PC-9 (cell line): Measurements from ENCODE around the gene IP6K1. TPM values are rescaled to one million over a fixed set of nuclear protein-coding genes. Genes with fewer than 3 reads are reported as not detected.

Experiments
- BruUV-seq: library from RNA; stranded (reverse); fragments of 400-500 nt; replicated peaks from 2 replicates; lab custom pipeline; 2021; lab: Mats Ljungman, UMichigan
- CTCF ChIA-PET: fragments of 300-600 bp; sonication (Branson Sonifier 250); formaldehyde crosslinking; loops from one replicate; lab custom pipeline; 2022; ENCODE audit warnings: antibody characterized with exemption; lab: Charles Lee
- POLR2A ChIA-PET: fragments of 300-600 bp; sonication (Branson Sonifier 250); formaldehyde crosslinking; loops from one replicate; lab custom pipeline; 2022; ENCODE audit warnings: antibody characterized with exemption; ENCODE audit not compliant: unreplicated experiment; lab: Charles Lee
- DNase-seq, 2 experiments: peaks; one replicate each; pipeline versions ENCODE4 v3.0.0 to v3.0.0-alpha.2; 2015 to 2022; ENCODE audit warnings: mixed read lengths in 1 of 2
- H2AFZ ChIP-seq: fragments of 200-600 bp; sonication (generic); 2 replicates; pipeline ENCODE4 v1.8.1; 2017; ENCODE audit warnings: antibody characterized with exemption
- H3F3A ChIP-seq: fragments of 200-600 bp; sonication (generic); 2 replicates; pipeline ENCODE4 v1.8.1; 2017; ENCODE audit warnings: antibody characterized with exemption, mild to moderate bottlenecking, low read depth; ENCODE audit not compliant: insufficient read depth
- H3K27ac ChIP-seq: fragments of 200-600 bp; sonication (generic); 2 replicates; pipeline ENCODE4 v1.6.1; 2016; ENCODE audit warnings: mixed run types
- H3K27me3 ChIP-seq: fragments of 200-600 bp; sonication (generic); 2 replicates; pipeline ENCODE4 v1.6.1; 2016; ENCODE audit warnings: low read depth, mixed run types; ENCODE audit not compliant: insufficient read depth
- H3K36me3 ChIP-seq: fragments of 200-600 bp; sonication (generic); 2 replicates; pipeline ENCODE4 v1.6.1; 2016; ENCODE audit warnings: low read depth, mixed run types
- H3K4me1 ChIP-seq: fragments of 200-600 bp; sonication (generic); replicated peaks from 2 replicates; pipeline ENCODE4 v1.6.1; 2016; ENCODE audit warnings: mixed run types; ENCODE audit not compliant: insufficient read depth
- H3K4me2 ChIP-seq: fragments of 200-600 bp; sonication (generic); 2 replicates; pipeline ENCODE4 v1.6.1; 2017; ENCODE audit warnings: mixed run types
- H3K4me3 ChIP-seq: fragments of 200-600 bp; sonication (generic); 2 replicates; pipeline ENCODE4 v1.6.1; 2016; ENCODE audit warnings: mixed run types
- H3K79me2 ChIP-seq: fragments of 200-600 bp; sonication (generic); 2 replicates; pipeline ENCODE4 v1.6.1; 2017; ENCODE audit warnings: low read depth, mixed run types
- H3K9me2 ChIP-seq: fragments of 200-600 bp; sonication (generic); 2 replicates; pipeline ENCODE4 v1.8.1; 2017; ENCODE audit warnings: mild to moderate bottlenecking; ENCODE audit not compliant: insufficient read depth
- H3K9me3 ChIP-seq: fragments of 200-600 bp; sonication (generic); 2 replicates; pipeline ENCODE4 v1.8.1; 2016; ENCODE audit warnings: low read depth; ENCODE audit not compliant: insufficient read depth
- H4K20me1 ChIP-seq: fragments of 200-600 bp; sonication (generic); 2 replicates; pipeline ENCODE4 v1.8.1; 2017; ENCODE audit not compliant: insufficient read depth
- EZH2 ChIP-seq: fragments of 200-600 bp; sonication (generic); IDR thresholded peaks from 2 replicates; pipeline ENCODE4 v1.8.0; 2017; ENCODE audit warnings: antibody characterized with exemption, low read depth
- intact Hi-C: fragments of 100-400 bp; cut with micrococcal nuclease; formaldehyde crosslinking; loops from one replicate; pipeline ENCODE4 v1.10.0; 2022; ENCODE audit not compliant: unreplicated experiment
- total RNA-seq: library from RNA; stranded (reverse); gene quantifications from 2 replicates; pipeline ENCODE4 v1.2.3, GENCODE V29; 2021
- TF ChIP-seq, protein P1 (sequence below): fragments of 200-600 bp; sonication (generic); conservative IDR thresholded peaks from 2 replicates; pipeline ENCODE4 v1.6.1; 2017; ENCODE audit warnings: mixed run types, antibody characterized with exemption, mild to moderate bottlenecking, moderate library complexity

IP6K1 gene
- total RNA-seq, 1 experiment from 2014 or later: 32.9 TPM

DNA sequence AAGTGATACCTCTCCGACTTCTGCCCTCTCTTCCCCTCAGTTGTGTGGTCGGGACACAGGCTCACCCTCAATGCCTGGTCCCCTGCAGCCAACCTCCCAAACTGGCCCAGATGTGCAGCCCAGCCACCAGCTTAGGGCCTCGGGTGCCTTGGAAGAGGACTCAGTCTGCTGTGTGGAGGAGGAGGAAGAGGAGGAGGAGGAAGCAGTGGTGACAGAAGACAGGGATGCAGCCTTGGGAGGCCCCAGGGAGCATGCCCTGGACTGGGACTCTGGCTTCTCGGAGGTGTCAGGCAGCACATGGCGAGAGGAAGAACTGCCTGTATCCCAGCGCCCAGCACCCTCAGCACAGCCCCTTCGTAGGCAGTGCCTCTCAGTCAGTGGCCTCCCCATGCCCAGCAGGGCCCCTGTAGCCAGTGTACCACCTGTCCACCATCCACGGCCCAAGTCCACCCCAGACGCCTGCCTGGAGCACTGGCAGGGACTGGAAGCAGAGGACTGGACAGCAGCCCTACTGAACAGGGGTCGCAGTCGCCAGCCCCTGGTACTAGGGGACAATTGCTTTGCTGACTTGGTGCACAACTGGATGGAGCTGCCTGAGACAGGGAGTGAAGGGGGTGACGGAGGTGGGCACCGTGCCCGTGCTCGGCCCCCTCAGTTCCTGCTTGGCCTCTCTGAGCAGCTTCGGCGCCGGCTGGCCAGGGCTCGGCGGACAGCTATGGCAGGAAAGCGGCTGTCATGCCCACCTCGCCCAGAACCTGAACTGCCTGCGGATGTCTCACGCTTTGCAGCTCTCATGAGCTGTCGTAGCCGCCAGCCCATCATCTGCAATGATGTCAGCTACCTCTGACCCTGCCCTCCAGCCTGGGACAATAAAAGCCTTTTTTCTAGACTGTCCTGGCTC, 18.0 kb upstream of the IP6K1 start:
- BruUV-seq: no TSS peak
- H3K9me2 ChIP-seq: no peaks in the 10 kb centered on the region
- H3K4me2 ChIP-seq: no peak overlapping the region
- H3K4me1 ChIP-seq: peaks cover 8% of the 10 kb centered on the region; the same call in 1 of the 2 replicates
- H4K20me1 ChIP-seq: no peaks in the 10 kb centered on the region; the same call in 1 of the 2 replicates
- DNase-seq: no peak
- no peak overlapping the region for H3K27ac ChIP-seq
- CTCF ChIA-PET: interaction anchor here (0.9 to 1.1 kb wide), 2 partner anchors 35 to 36 kb away, joined by 3 read pairs; no protein-coding TSS in a partner anchor
- peaks cover 9% of the 10 kb centered on the region for H3K27me3 ChIP-seq
- TF ChIP-seq, protein P1, sequence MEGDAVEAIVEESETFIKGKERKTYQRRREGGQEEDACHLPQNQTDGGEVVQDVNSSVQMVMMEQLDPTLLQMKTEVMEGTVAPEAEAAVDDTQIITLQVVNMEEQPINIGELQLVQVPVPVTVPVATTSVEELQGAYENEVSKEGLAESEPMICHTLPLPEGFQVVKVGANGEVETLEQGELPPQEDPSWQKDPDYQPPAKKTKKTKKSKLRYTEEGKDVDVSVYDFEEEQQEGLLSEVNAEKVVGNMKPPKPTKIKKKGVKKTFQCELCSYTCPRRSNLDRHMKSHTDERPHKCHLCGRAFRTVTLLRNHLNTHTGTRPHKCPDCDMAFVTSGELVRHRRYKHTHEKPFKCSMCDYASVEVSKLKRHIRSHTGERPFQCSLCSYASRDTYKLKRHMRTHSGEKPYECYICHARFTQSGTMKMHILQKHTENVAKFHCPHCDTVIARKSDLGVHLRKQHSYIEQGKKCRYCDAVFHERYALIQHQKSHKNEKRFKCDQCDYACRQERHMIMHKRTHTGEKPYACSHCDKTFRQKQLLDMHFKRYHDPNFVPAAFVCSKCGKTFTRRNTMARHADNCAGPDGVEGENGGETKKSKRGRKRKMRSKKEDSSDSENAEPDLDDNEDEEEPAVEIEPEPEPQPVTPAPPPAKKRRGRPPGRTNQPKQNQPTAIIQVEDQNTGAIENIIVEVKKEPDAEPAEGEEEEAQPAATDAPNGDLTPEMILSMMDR: no peak
- no peak for TF ChIP-seq EZH2
- no peaks in the 10 kb centered on the region; the same call in 1 of the 2 replicates for H3F3A ChIP-seq
- intact Hi-C loops: loop anchor here (5.0 kb wide), 1 partner anchor 82 kb away; the partner anchor contains the start of gene GMPPB
- no peak overlapping the region for H3K4me3 ChIP-seq
- no peaks in the 10 kb centered on the region for H3K9me3 ChIP-seq
- H2AFZ ChIP-seq: no peak overlapping the region
- no peaks in the 10 kb centered on the region for H3K79me2 ChIP-seq
- POLR2A ChIA-PET: interaction anchor here (1.5 kb wide), 1 partner anchor 96 kb away, joined by 13 read pairs; no protein-coding TSS in a partner anchor
- H3K36me3 ChIP-seq: no peaks in the 10 kb centered on the region

DNA sequence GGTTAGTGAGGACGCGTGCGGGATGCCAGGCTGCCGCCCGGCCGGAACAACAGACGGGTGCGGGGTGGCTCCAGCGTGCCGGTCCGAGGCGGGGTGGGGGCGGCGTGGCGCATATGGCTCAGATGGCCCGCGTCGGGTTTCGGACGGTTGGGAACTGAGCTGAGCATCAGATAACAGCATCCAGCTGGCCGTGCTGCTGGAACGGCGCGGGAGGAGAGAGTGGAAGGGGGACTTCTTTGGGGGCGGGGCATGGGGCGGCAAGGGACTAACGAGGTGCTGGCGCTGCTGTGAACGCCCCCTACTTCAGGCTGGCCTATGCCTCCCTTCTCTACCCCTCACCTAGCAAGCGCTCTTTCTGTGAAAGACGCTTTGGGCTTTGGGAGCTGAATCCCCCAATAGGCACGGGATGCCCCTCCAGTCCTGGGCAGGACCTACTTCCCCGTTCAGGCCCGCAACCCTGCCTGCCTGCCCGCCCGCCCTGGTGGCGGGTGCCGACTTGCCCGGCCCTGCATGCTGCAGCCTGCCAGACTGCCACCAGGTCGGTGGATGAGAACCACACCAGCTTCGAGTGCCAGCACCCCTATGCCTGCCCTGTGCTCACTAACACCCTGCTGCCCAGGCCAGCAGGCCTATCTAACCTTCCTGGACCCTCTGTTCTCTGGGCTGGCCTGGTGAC, 17.3 kb upstream of the IP6K1 start:
- no TSS peak for BruUV-seq
- ChIA-PET CTCF (interaction anchor here (0.6 to 1.1 kb wide), 11 partner anchors 9 to 445 kb away, joined by 3 to 23 read pairs (median 5); partner anchors contain the start of gene BSN), POLR2A (interaction anchor here (0.5 to 0.8 kb wide), 4 partner anchors 16 to 1616 kb away, joined by 3 to 12 read pairs (median 3); partner anchors contain the start of gene CDC25A)
- peak overlapping the region; percentile 96 for H3K4me2 ChIP-seq
- H3K79me2 ChIP-seq: no peaks in the 10 kb centered on the region
- H3F3A ChIP-seq: no peaks in the 10 kb centered on the region; the same call in 1 of the 2 replicates
- DNase-seq: no peak
- H2AFZ ChIP-seq: peak overlapping the region; percentile 96
- intact Hi-C loops: loop anchor here (5.0 kb wide), 1 partner anchor 81 kb away; the partner anchor contains the start of gene GMPPB
- H4K20me1 ChIP-seq: no peaks in the 10 kb centered on the region; the same call in 1 of the 2 replicates
- no peaks in the 10 kb centered on the region for H3K9me3 ChIP-seq
- H3K27ac ChIP-seq: no peak overlapping the region
- peak overlapping the region; percentile 84 for H3K4me3 ChIP-seq
- no peaks in the 10 kb centered on the region for H3K9me2 ChIP-seq
- H3K36me3 ChIP-seq: no peaks in the 10 kb centered on the region
- peaks cover 11% of the 10 kb centered on the region; the same call in 1 of the 2 replicates for H3K4me1 ChIP-seq
- H3K27me3 ChIP-seq: peaks cover 9% of the 10 kb centered on the region
- TF ChIP-seq, protein P1: no peak
- TF ChIP-seq EZH2: no peak
